HepG2 (cell line): ENCODE data around the gene TAPBP. TPM values are rescaled to one million over a fixed set of nuclear protein-coding genes. Genes with fewer than 3 reads are reported as not detected.

Experiments
- DNMT3B ChIP-seq: conservative IDR thresholded peaks from 2 replicates; pipeline ENCODE4 v1.6.1; 2016; ENCODE audit warnings: missing biosample characterization, control low read depth
- MED1 ChIP-seq: sonication (generic); formaldehyde crosslinking; IDR thresholded peaks from 2 replicates; pipeline ENCODE4 v1.4.0; 2020; ENCODE audit warnings: missing genetic modification reagents
- NFE2L1 ChIP-seq: sonication (generic); formaldehyde crosslinking; IDR thresholded peaks from 2 replicates; pipeline ENCODE4 v1.4.0; 2020; ENCODE audit warnings: missing genetic modification reagents, mild to moderate bottlenecking, borderline replicate concordance
- NRL ChIP-seq: sonication (generic); formaldehyde crosslinking; IDR thresholded peaks from 2 replicates; pipeline ENCODE4 v1.5.0; 2020; ENCODE audit warnings: missing genetic modification reagents, mild to moderate bottlenecking, moderate library complexity, borderline replicate concordance
- POGZ ChIP-seq: sonication (generic); formaldehyde crosslinking; IDR thresholded peaks from 2 replicates; pipeline ENCODE4 v1.4.0; 2020; ENCODE audit warnings: mild to moderate bottlenecking, missing genetic modification reagents
- YEATS2 ChIP-seq: sonication (generic); formaldehyde crosslinking; IDR thresholded peaks from 2 replicates; pipeline ENCODE4 v1.4.0; 2020; ENCODE audit warnings: missing genetic modification reagents, borderline replicate concordance
- ZNF256 ChIP-seq: sonication (generic); formaldehyde crosslinking; conservative IDR thresholded peaks from 2 replicates; pipeline ENCODE4 v1.4.0; 2020; ENCODE audit warnings: missing genetic modification reagents
- ZNF563 ChIP-seq: sonication (generic); formaldehyde crosslinking; IDR thresholded peaks from 2 replicates; pipeline ENCODE4 v1.8.0; 2022; ENCODE audit warnings: mild to moderate bottlenecking, moderate library complexity, missing genetic modification reagents
- ZNF703 ChIP-seq: sonication (generic); formaldehyde crosslinking; IDR thresholded peaks from 2 replicates; pipeline ENCODE4 v1.5.1; 2020; ENCODE audit warnings: missing genetic modification reagents, mild to moderate bottlenecking, moderate library complexity, borderline replicate concordance
- polyA plus RNA-seq, 8 experiments: library from polyadenylated mRNA; depleted of rRNA in 3 of 8; stranded (reverse) in 7 of 8; unstranded in 1 of 8; fragments of >200 nt; fragmentation: Illumina TruSeq in 4 of 8; extraction: Trizol in 4 of 8; gene quantifications; 2 replicates each; pipeline versions ENCODE4 v1.2.1 to v1.2.3, GENCODE V29; 2011 to 2016; ENCODE audit warnings: low read depth in 4 of 8, missing spikeins in 1 of 8, mixed read lengths in 1 of 8; ENCODE audit not compliant: insufficient read depth in 1 of 8
- total RNA-seq, 5 experiments: library from RNA; depleted of rRNA; stranded (reverse); fragments of >200 nt; fragmentation: Illumina TruSeq; extraction: Trizol; gene quantifications; 2 replicates each; pipeline ENCODE4 v1.2.3, GENCODE V29; 2016; ENCODE audit warnings: low read depth in 1 of 5
- TF ChIP-seq, protein P1 (sequence below): sonication (generic); formaldehyde crosslinking; IDR thresholded peaks from 2 replicates; pipeline ENCODE4 v1.5.1; 2020; ENCODE audit warnings: mild to moderate bottlenecking, missing genetic modification reagents
- TF ChIP-seq, protein P2 (sequence below): sonication (generic); formaldehyde crosslinking; conservative IDR thresholded peaks from 2 replicates; pipeline ENCODE4 v1.4.0; 2020; ENCODE audit warnings: missing genetic modification reagents
- TF ChIP-seq, protein P3 (sequence below): sonication (generic); formaldehyde crosslinking; IDR thresholded peaks from 2 replicates; pipeline ENCODE4 v1.8.1; 2022; ENCODE audit warnings: low read depth, mild to moderate bottlenecking, missing genetic modification reagents
- TF ChIP-seq, protein P4 (sequence below): fragments of 450-650 bp; IDR thresholded peaks from 2 replicates; pipeline ENCODE4 v1.6.1; 2016
- TF ChIP-seq, protein P5 (sequence below): sonication (generic); formaldehyde crosslinking; IDR thresholded peaks from 2 replicates; pipeline ENCODE4 v1.5.1; 2020; ENCODE audit warnings: mild to moderate bottlenecking, missing genetic modification reagents, moderate library complexity
- TF ChIP-seq, protein P6 (sequence below): sonication (generic); formaldehyde crosslinking; IDR thresholded peaks from 2 replicates; pipeline ENCODE4 v1.4.0; 2020; ENCODE audit warnings: low read depth, mild to moderate bottlenecking, missing genetic modification reagents

Gene TAPBP
- total and polyA plus RNA-seq, 2 of the 13 experiments (the other 11 are each of a cell fraction or from before 2014, with no cell fraction given), result 27.4 to 32.3 TPM

DNA sequence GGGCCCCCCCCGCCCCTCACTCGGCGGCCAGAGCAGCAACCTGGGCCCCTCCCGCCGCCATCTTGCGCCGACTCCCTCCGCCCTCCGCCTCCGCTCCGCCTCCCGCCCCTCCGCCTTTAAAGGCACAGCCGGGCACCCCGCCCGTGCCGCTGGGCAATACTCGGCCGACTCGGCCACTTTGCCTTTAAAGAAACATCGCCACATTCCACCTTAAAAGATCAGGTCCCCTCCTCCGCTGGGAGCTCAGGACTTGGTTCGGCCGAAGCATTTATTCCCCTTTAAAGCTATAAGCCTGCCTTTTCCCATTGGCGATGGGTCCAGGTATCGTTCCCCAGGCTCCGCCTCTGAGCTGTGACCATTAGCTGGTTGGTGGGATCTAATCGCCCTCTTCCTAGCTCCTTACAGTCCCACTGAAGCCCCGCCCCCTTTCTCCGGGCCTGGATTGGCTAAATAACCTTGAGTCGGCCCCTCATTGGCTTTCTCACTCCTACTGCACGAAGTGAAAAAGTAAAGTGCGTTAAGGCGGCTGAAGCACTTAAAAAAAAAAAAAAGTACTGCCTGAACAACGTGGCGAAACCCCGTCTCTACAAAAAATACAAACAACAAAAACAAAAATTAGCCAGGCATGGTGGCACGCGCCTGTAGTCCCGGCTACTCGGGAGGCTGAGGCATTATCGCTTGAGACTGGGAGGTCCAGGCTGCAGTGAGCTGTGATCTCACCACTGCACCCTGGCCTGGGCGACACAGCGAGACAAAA, 4.0 kb upstream of the TAPBP start, which contains the start of gene ZBTB22 (continued):
- TF ChIP-seq, protein P1, sequence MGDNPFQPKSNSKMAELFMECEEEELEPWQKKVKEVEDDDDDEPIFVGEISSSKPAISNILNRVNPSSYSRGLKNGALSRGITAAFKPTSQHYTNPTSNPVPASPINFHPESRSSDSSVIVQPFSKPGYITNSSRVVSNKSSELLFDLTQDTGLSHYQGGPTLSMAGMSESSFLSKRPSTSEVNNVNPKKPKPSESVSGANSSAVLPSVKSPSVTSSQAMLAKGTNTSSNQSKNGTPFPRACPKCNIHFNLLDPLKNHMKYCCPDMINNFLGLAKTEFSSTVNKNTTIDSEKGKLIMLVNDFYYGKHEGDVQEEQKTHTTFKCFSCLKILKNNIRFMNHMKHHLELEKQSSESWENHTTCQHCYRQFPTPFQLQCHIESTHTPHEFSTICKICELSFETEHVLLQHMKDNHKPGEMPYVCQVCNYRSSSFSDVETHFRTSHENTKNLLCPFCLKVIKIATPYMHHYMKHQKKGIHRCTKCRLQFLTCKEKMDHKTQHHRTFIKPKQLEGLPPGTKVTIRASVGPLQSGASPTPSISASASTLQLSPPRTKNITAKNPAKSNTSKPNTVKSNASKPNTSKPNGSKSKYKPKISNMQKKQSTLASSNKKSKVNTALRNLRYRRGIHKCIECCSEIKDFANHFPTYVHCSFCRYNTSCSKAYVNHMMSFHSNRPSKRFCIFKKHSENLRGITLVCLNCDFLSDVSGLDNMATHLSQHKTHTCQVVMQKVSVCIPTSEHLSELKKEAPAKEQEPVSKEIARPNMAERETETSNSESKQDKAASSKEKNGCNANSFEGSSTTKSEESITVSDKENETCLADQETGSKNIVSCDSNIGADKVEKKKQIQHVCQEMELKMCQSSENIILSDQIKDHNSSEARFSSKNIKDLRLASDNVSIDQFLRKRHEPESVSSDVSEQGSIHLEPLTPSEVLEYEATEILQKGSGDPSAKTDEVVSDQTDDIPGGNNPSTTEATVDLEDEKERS (CRISPR knock-in tag), result no peak
- TF ChIP-seq YEATS2 (CRISPR knock-in tag) (no peak), ZNF703 (CRISPR knock-in tag) (no peak), ZNF563 (CRISPR knock-in tag) (no peak), NRL (CRISPR knock-in tag) (no peak), NFE2L1 (no peak), DNMT3B (CRISPR knock-in tag) (no peak; the same call in 1 of the 2 replicates), ZNF256 (CRISPR knock-in tag) (no peak), MED1 (no peak; the same call in 1 of the 2 replicates), POGZ (CRISPR knock-in tag) (peak; percentile 55; the same call in 1 of the 2 replicates)
- TF ChIP-seq, protein P2, sequence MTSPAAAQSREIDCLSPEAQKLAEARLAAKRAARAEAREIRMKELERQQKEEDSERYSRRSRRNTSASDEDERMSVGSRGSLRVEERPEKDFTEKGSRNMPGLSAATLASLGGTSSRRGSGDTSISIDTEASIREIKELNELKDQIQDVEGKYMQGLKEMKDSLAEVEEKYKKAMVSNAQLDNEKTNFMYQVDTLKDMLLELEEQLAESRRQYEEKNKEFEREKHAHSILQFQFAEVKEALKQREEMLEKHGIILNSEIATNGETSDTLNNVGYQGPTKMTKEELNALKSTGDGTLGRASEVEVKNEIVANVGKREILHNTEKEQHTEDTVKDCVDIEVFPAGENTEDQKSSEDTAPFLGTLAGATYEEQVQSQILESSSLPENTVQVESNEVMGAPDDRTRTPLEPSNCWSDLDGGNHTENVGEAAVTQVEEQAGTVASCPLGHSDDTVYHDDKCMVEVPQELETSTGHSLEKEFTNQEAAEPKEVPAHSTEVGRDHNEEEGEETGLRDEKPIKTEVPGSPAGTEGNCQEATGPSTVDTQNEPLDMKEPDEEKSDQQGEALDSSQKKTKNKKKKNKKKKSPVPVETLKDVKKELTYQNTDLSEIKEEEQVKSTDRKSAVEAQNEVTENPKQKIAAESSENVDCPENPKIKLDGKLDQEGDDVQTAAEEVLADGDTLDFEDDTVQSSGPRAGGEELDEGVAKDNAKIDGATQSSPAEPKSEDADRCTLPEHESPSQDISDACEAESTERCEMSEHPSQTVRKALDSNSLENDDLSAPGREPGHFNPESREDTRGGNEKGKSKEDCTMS (CRISPR knock-in tag), result no peak
- TF ChIP-seq, protein P3, sequence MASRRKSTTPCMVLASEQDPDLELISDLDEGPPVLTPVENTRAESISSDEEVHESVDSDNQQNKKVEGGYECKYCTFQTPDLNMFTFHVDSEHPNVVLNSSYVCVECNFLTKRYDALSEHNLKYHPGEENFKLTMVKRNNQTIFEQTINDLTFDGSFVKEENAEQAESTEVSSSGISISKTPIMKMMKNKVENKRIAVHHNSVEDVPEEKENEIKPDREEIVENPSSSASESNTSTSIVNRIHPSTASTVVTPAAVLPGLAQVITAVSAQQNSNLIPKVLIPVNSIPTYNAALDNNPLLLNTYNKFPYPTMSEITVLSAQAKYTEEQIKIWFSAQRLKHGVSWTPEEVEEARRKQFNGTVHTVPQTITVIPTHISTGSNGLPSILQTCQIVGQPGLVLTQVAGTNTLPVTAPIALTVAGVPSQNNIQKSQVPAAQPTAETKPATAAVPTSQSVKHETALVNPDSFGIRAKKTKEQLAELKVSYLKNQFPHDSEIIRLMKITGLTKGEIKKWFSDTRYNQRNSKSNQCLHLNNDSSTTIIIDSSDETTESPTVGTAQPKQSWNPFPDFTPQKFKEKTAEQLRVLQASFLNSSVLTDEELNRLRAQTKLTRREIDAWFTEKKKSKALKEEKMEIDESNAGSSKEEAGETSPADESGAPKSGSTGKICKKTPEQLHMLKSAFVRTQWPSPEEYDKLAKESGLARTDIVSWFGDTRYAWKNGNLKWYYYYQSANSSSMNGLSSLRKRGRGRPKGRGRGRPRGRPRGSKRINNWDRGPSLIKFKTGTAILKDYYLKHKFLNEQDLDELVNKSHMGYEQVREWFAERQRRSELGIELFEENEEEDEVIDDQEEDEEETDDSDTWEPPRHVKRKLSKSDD, result no peak
- TF ChIP-seq, protein P4, sequence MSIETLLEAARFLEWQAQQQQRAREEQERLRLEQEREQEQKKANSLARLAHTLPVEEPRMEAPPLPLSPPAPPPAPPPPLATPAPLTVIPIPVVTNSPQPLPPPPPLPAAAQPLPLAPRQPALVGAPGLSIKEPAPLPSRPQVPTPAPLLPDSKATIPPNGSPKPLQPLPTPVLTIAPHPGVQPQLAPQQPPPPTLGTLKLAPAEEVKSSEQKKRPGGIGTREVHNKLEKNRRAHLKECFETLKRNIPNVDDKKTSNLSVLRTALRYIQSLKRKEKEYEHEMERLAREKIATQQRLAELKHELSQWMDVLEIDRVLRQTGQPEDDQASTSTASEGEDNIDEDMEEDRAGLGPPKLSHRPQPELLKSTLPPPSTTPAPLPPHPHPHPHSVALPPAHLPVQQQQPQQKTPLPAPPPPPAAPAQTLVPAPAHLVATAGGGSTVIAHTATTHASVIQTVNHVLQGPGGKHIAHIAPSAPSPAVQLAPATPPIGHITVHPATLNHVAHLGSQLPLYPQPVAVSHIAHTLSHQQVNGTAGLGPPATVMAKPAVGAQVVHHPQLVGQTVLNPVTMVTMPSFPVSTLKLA, result peak; percentile 57
- TF ChIP-seq, protein P5, sequence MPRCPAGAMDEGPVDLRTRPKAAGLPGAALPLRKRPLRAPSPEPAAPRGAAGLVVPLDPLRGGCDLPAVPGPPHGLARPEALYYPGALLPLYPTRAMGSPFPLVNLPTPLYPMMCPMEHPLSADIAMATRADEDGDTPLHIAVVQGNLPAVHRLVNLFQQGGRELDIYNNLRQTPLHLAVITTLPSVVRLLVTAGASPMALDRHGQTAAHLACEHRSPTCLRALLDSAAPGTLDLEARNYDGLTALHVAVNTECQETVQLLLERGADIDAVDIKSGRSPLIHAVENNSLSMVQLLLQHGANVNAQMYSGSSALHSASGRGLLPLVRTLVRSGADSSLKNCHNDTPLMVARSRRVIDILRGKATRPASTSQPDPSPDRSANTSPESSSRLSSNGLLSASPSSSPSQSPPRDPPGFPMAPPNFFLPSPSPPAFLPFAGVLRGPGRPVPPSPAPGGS, result no peak
- TF ChIP-seq, protein P6, sequence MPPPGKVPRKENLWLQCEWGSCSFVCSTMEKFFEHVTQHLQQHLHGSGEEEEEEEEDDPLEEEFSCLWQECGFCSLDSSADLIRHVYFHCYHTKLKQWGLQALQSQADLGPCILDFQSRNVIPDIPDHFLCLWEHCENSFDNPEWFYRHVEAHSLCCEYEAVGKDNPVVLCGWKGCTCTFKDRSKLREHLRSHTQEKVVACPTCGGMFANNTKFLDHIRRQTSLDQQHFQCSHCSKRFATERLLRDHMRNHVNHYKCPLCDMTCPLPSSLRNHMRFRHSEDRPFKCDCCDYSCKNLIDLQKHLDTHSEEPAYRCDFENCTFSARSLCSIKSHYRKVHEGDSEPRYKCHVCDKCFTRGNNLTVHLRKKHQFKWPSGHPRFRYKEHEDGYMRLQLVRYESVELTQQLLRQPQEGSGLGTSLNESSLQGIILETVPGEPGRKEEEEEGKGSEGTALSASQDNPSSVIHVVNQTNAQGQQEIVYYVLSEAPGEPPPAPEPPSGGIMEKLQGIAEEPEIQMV (CRISPR knock-in tag), result no peak
